Measurements from ENCODE around the gene PLCD3.

- no peak for TF ChIP-seq CTCF (IDR thresholded peaks at IDR 0.05; ENCODE audit: low read length)
- no peak for TF ChIP-seq EZH2 (optimal IDR thresholded peaks at IDR 0.05; ENCODE audit: low read depth, low read length)
- TF ChIP-seq EZH2phosphoT487 (IDR thresholded peaks at IDR 0.05; ENCODE audit: low read length): no peak
These were observed 18.9 kb downstream of the PLCD3 start for GRCh38 chr17:45113424-45113754.
